HL-60 (cell line): ENCODE data around the gene REEP2.

Experiments
- GABPA ChIP-seq: IDR thresholded peaks from 2 replicates; pipeline ENCODE4 v1.6.1; 2012; ENCODE audit warnings: low read depth
- POLR2AphosphoS5 ChIP-seq: IDR thresholded peaks from 2 replicates; pipeline ENCODE4 v1.6.1; 2012; ENCODE audit warnings: low read depth
- REST ChIP-seq: IDR thresholded peaks from 2 replicates; pipeline ENCODE4 v1.6.1; 2012; ENCODE audit warnings: low read depth; ENCODE audit not compliant: insufficient replicate concordance
- TF ChIP-seq, protein P1 (sequence below): IDR thresholded peaks from one replicate; pipeline ENCODE4 v1.5.1; 2011; ENCODE audit warnings: low read length, control low read depth, inconsistent platforms; ENCODE audit not compliant: insufficient read depth

DNA sequence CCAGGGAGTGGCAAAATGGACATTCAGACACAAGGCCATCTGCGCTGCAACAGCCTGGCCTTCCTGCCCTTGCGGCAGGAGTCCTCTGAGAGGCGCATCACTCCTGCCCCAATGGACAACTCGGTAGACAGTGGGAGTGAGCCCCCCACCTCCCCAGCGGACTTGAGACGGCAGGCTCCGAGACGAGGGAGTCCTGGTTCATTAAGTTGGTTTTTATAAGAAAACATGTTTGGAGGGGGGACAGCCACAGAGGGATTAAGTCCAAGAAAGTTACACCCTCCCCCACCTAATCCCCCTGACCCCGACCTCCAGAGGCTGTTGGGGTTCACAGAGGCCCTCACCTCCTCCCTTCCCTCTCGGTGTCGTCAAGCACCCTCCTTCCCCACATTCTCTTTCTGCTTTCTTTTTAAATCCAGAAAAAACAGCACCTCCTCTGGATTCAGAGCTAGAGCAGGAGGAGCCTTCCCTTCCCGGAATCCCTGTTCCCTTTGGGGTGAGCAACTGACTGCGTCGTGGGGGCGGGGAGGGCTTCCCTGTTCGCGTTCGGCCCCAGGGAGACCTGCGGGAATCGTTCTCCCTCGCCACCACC, 24.7 kb downstream of the REEP2 start:
- TF ChIP-seq, protein P1, sequence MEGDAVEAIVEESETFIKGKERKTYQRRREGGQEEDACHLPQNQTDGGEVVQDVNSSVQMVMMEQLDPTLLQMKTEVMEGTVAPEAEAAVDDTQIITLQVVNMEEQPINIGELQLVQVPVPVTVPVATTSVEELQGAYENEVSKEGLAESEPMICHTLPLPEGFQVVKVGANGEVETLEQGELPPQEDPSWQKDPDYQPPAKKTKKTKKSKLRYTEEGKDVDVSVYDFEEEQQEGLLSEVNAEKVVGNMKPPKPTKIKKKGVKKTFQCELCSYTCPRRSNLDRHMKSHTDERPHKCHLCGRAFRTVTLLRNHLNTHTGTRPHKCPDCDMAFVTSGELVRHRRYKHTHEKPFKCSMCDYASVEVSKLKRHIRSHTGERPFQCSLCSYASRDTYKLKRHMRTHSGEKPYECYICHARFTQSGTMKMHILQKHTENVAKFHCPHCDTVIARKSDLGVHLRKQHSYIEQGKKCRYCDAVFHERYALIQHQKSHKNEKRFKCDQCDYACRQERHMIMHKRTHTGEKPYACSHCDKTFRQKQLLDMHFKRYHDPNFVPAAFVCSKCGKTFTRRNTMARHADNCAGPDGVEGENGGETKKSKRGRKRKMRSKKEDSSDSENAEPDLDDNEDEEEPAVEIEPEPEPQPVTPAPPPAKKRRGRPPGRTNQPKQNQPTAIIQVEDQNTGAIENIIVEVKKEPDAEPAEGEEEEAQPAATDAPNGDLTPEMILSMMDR: no peak
- no peak for TF ChIP-seq GABPA
- TF ChIP-seq POLR2AphosphoS5: no peak
- TF ChIP-seq REST: no peak
